SK-N-SH treated with all-trans-retinoic acid at 6 μM for 48 hours (cell line): ENCODE results near the gene DEGS1.

ENCODE experiments used
- BACH2 ChIP-seq: fragments of 250-450 bp; sonication (Bioruptor Pico); IDR thresholded peaks from 2 replicates; pipeline ENCODE4 v1.9.0; 2021; ENCODE audit warnings: mild to moderate bottlenecking, borderline replicate concordance
- GLIS3 ChIP-seq: fragments of 250-450 bp; sonication (Bioruptor Pico); IDR thresholded peaks from 2 replicates; pipeline ENCODE4 v1.5.0; 2020; ENCODE audit warnings: mild to moderate bottlenecking, moderate library complexity
- TCF4 ChIP-seq: fragments of 250-450 bp; sonication (Bioruptor Pico); IDR thresholded peaks from 2 replicates; pipeline ENCODE4 v1.8.0; 2021; ENCODE audit warnings: mild to moderate bottlenecking, moderate library complexity, borderline replicate concordance

DNA sequence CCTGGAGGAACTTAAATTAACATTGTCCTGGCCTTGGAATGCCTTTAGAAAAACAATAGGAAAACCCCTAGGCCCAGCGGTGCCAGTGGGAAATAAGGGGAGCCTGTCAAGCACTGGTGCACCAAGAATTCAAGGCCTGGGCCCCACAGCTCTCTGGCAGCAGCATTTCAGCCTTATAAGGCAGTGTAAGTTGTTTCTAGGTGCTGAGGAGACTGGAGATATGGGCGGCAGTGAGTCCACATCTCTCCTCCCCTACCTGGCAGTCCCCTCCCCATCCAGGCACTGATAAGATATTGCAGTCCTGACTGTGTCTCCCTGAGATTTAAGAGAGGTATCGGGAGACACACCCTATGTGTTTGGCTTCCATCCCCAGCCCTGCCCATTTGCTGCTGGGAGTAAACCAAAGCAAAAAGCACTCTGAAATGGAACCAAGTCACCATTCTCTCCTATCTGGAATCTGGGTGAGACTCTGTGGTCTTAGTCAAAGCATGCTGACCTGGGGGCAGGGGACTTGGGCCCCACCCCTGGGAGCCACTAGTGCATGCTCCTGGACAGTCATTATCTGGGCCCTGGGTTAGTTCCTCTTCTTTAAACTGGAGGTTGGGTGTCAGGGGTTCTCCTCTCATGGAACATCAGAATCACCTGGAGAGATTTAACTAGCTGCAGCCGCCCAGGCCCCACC, 30.5 kb downstream of the DEGS1 start:
- TF ChIP-seq TCF4 (CRISPR knock-in tag): no peak
- TF ChIP-seq GLIS3 (CRISPR knock-in tag): no peak
- TF ChIP-seq BACH2 (CRISPR knock-in tag): no peak
